DMS153 (cell line): ENCODE data around the gene ELFN2.
"Not testable (repeated sequence)": the region's sequence is repeated elsewhere in the genome, so short reads cannot be mapped to it uniquely, and the experiment has no call there.

ENCODE experiments used
- DNase-seq: peaks from one replicate; lab custom pipeline; 2025; lab: John Stamatoyannopoulos, UW

Gene ELFN2

DNA sequence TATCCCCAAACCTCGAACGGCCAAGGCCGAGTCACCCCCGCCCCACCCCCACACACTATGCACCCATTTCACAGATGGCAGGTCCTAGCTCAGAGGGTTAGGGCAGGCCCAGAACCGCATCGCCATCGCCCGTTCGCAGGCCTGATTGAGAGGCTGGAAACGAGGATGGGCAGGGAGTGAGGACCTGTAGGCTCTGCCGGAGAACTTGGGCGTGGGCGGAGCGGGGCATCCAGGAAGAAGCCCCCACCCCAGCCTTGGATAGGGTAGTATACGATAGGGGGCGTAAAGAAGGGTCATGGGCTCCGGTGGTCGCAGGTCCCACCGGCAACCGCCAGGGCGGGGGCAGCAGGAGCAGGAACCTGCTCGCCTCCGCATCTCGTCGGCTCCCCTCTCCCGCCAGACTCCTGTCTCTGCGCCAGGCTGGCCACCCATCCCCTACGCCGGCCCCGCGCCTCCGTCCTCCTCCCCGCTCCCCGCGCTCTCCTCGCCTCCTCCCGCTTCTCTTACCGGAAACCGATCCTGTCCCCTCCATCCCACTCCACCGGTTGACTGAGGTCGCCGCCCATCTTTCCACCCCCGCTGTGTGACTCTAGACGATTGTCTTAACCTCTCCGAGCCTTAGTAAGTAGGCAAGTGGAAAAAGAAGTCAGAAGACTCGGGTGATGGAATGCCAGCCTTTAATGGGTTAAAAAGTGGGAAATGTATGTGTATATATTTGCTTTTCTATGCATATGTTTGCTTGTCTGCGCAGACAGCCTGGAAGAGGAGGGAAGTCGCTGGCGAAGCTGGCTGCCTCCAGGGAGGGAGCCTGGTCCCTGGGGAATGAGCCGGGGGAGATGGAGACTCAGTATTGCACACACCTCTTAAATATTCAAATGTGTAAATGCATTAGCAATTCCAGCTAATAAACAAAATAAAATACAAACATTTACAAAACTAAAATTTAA lies 92.1 kb downstream of the ELFN2 start:
- DNase-seq: no peak

GRCh38 chr22:37334461-37334858 lies 92.8 kb downstream of the ELFN2 start:
- no peak for DNase-seq

DNA sequence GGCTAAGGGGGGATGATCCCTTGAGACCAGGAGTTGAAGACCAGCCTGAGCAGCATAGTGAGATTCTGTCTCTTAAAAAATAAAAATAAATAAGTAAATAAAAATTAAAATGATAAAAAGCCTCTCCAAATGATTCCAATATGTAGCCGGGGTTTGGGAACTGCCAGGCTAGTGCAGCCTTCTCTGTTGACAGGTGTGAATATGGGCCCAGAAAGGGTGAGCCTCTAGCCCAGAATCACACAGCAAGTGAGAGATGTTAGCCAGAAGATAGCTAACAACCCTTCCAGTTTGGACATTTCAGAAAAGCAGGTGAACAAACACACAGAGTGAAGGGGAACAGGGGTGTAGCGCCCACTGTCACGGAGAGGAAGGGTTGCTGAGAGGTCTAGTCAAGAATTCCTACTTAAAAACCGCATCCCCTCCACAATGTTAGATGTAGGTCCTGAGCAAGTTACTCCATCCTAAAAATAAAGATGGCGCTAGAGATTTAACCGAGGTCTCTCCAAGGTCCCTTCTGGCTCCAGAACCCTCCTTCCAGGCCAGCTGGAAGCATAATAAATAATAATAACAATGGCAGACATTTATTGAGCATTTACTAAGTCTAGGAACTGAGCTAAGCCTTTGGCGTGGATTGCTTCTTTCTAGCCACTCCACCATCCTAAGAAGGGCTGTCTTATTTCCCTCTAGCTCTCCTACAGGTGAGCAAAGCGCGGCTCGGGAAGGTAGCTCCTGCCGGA lies 93.4 kb downstream of the ELFN2 start:
- DNase-seq: no peak

DNA sequence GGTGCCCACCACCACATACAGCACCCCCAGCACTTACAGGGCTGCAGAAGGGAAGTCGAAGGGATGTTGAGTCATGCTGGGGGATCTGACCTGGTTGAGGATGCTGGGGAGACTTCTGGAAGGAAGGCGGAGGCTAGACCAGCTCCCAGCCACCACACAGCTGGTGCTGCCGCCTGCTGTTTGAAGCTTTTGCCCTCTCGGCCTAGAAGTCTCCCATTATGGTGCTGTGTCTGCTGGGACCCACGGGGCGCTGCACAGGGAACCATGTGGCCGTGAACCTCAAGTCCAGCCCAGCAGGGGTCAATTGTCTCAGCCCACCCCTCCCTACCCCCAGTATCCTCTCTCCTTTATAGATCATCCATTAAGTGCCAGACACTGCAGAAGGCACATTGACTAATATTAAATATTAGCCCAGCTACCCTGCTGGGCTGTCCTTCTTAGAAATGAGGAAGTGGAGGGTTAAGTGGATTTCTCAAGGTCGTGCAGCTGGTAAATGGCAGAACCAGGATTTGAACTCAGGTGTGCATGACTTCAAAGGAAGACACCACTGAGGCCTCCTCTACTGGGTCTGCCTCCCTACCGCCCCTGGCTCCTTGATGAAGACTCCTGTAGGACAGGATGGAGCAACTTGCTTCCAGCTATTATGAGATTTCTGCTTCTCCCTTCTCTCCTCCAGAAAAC lies 95.3 kb downstream of the ELFN2 start:
- DNase-seq: no peak

DNA sequence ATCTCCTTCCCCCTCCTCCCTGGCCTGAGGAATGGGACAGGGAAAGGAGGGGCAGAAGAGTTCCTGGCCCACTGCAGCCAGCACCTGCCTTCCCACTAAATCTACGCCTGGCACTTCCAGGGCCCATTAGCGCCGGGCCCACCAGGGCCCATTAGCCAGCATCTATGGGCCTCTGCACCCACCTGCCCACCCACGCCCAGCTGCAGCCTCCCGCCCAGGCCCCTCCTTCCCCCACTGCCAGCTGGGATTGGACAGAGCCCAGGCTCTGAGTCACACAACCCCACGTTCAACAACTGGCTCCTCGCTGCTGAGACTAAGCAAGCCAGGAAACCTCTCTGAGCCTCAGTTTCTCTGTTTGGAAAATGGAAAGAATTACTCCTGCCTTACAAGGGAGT lies 96.2 kb downstream of the ELFN2 start:
- DNase-seq: no peak

- DNase-seq: peak; percentile 28
Measured at GRCh38 chr22:37330200-37331033, 96.9 kb downstream of the ELFN2 start.

DNA sequence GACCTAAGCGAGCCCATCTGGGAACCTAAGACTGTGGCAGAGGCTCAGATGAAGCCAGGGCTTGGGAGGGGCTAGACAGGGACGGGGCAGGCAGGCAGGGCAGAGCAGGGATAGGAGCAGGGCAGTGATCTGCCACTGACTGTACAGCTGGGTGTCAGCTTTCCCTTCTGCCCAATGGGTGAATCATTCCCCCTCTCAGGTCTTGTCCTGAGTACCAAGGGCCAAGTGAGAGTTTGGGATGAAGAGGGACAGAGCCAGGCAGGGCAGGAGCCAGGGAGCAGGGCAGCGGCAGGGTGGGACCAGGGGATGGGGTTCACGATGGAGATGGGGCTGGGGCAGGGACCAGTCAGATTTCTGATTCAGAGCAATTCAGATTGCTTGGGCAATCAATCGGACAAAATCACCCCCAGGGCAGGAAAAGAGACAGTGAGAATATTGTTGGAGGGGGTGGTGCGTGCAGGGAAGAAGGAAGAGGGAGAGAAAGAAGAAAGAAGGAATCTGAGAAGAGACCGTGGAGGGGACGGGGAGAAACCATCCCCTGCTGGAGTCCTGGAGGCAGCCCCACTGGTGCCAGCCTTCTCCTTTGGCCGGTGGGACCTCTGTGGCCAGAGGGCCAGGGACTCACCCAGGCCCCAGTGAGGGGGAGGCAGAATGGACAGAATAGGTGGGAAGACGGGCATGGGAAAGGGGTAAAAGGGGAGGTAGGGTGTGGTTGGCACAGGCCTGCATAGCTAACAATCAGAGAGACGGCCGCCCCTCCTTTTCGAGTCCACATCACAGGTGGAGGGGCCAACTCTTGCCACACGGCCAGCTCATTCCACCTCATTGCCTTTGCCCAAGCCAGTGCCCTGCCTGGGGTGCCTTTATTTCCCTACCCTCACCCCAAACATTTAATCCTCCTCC lies 97.8 kb downstream of the ELFN2 start:
- DNase-seq: no peak

DNA sequence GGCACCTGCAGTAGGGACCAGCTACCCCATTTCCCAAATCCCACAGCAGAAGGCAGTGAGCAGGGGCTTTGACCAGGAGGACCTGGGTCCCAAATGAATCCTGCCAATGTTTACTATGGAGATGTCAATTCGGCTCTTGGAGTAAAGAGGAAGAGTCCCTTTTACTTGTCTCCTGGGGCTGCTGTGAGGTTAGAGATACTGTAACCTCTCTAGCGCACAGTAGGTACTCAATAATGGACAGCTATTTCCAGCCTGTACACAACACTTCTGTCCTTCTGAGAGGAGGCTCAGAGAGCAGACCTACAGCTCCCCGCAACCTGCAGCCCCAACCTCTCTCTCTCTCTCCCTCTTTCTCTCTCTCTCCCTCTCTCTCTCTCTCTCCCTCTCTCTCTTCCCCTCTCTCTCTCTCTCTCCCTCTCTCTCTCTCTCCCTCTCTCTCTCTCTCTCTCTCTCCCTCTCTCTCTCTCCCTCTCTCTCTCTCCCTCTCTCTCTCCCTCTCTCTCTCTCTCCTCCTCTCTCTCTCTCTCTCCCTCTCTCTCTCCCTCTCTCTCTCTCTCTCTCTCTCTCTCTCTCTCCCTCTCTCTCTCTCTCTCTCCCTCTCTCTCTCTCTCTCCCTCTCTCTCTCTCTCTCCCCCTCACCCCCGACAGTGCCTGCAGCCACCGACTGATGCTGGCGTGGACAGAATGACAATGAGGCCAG lies 98.6 kb downstream of the ELFN2 start:
- not testable (repeated sequence) for DNase-seq

DNA sequence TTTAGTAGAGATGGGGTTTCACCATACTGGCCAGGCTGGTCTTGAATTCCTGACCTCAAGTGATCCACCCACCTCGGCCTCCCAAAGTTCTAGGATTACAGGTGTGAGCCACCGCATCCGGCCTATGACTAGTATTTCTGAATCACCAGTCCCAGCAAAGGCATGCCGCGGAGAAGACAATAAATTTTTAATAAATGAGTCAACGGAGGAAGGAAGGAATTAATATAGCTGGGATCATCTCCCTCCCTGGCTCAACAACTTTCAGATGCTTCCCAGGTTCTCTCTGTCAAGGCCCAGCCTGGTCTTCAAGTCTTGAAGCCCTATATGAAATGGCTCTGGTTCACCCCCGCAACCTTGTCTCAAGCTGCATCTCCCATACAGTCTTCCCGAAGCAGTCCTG lies 99.3 kb downstream of the ELFN2 start:
- DNase-seq: no peak

DNA sequence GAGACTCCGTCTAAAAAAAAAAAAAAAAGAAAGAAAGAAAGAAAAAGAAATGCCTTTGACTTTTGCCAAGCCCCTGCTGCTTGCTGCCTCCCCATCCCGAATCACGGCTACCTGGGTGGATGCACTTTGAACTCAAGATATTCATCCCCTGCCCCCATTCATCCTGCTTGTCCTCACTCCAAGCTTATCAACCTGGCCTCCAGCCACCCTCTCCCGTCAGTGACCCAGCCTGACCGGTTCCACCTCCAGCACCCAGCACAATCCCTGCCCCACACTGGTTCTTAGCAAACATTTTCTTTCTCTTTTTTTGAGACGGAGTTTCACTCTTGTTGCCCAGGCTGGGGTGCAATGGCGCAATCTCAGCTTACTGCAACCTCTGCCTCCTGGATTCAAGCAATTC lies 100.6 kb downstream of the ELFN2 start:
- no peak for DNase-seq

DNA sequence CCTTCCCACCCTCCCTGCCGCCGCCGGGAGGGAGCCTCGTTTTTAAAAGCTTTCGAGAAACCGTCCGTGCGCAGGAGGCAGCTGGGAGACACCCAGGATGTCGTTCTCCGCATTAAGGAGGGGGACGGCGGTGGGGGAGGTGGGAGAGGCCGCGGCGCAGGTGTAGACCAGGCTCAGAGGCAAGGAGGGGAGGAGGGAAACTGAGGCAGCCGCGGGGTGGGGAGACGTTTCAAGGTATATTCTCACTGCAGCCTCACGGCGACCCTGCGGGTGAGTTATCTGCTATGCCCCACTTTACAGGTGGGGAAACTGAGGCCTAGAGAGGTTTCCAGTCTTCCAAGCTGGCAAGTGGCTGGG lies 102.3 kb downstream of the ELFN2 start:
- no peak for DNase-seq

DNA sequence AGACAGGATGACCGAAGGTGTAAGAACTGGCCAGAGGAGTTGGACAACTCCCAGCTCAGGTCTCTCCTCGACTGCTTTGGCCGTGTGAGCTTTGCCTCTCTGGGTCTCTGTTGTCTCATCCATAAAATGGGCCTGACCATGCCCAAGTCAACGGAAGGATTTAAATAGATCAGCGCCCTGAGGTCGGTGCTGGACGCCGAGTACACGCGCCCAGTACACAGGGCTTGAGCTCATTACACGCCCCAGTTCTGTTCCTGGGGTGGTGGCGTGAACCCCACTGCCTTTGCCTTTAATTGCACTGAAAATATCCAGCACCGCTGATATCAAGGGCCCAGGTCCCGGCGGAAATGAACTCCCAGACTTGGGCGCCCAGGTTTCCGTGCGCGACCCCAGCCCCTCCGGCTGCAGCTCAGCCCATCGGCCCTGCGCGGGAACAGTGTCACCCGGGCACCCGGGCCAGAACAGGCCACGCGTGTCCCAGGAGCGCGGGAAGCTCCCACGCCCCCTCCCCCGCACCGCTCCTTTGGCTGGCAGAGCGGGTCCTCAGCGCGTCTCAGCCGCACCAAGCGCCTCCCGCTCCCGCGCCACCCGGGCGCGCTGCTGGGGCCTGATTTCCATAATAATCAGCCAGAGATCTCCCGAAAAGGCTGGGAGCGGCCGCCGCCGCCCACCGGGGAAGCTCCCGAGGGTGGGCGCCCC lies 102.8 kb downstream of the ELFN2 start:
- DNase-seq: no peak

DNA sequence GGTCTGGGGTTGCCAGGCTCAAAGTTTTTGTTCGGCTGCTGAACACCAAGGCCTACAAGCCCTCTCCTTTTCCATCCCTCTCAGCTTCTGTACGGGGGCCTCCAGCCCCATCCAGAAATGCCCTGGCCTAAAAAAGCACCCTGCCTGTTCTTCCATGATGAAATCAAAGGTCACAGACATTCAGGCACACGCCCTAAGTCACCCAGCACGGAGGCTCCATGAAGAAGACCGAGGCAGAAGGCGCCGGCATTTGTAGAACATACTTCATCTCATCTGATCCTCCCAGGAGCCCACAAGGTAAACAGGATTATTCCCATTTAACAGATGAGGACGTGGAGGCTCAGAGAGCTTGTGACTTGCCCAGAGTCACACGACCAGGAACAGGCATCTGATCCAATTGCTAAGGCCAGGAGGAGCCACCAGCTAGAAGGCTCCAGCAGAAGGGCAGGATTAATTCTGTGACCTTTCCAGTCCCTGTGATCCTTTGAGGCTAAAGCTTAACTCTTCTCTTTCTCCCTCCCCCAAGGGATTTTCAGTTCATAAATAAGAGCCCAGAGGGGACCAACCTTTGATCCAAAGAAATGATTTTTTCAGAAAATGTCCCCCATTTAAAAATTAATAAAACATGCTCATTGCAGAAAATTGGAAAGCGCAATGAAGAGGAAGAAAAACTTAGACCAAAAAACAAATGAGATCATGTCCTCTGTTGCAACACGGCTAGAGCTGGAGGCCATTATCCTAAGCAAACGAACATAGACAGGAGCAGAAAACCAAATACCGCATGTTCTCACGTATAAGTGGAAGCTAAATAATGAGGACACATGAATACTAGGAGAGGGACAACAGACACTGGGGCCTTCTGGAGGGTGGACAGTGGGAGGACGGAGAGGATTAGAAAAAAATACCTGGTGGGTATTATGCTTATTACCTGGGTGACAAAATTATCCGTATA lies 106.3 kb downstream of the ELFN2 start:
- DNase-seq: peak; percentile 19

- no peak for DNase-seq
Measured at GRCh38 chr22:37319469-37319868, 107.8 kb downstream of the ELFN2 start.

GRCh38 chr22:37318364-37319109 lies 108.7 kb downstream of the ELFN2 start:
- no peak for DNase-seq
